ENCODE measurements around the gene KCNJ3. TPM values are rescaled to one million over a fixed set of nuclear protein-coding genes. Genes with fewer than 3 reads are reported as not detected.

The KCNJ3 gene
- total and polyA plus RNA-seq, 2 experiments from 2014 or later, result not detected

- no peak overlapping the region for H3K4me3 ChIP-seq
- H3K79me2 ChIP-seq (ENCODE audit: insufficient read depth), result no peaks in the 10 kb centered on the region
- H4K20me1 ChIP-seq (ENCODE audit: insufficient read depth), result no peaks in the 10 kb centered on the region
- H3K4me1 ChIP-seq (ENCODE audit: insufficient read depth), result no peaks in the 10 kb centered on the region
- H3K9ac ChIP-seq, result no peak overlapping the region
- no peaks in the 10 kb centered on the region for H3K36me3 ChIP-seq (ENCODE audit: low read depth)
- H3K27ac ChIP-seq, result no peak overlapping the region
- H3K27me3 ChIP-seq (replicated peaks; ENCODE audit: insufficient read depth), result no peaks in the 10 kb centered on the region
- WGBS, 2 experiments (ENCODE audit: low coverage in 1 of 2, low lambda C conversion rate in 2 of 2, missing lambda C conversion rate in 2 of 2), result 9 to 11% methylated on average over 4 of the region's 4 CpGs
- H3F3A ChIP-seq (ENCODE audit: insufficient read depth), result no peaks in the 10 kb centered on the region
- no peak overlapping the region for H2AFZ ChIP-seq
- no peak for DNase-seq
- H3K4me2 ChIP-seq (ENCODE audit: unreplicated experiment), result no peak overlapping the region
- TF ChIP-seq EZH2phosphoT487 (IDR thresholded peaks at IDR 0.05; ENCODE audit: insufficient read depth, low read depth), result no peak
- TF ChIP-seq EZH2 (IDR thresholded peaks at IDR 0.05; ENCODE audit: insufficient read depth, poor library complexity, severe bottlenecking), result no peak
- H3K9me2 ChIP-seq (ENCODE audit: insufficient read depth), result no peaks in the 10 kb centered on the region
- no peaks in the 10 kb centered on the region for H3K9me3 ChIP-seq (ENCODE audit: low read depth)
- in situ Hi-C loops (cut with MboI), result no loop called here
These were observed 1.6 kb downstream of the KCNJ3 start for GRCh38 chr2:154700136-154700535.

GRCh38 chr2:154704991-154705390 lies 6.5 kb downstream of the KCNJ3 start:
- H3K27ac ChIP-seq, result no peak overlapping the region
- H3K9ac ChIP-seq, result no peak overlapping the region
- H3K9me2 ChIP-seq (ENCODE audit: insufficient read depth), result no peaks in the 10 kb centered on the region
- no peak for DNase-seq
- no peaks in the 10 kb centered on the region for H3K27me3 ChIP-seq (replicated peaks; ENCODE audit: insufficient read depth)
- H3K79me2 ChIP-seq (ENCODE audit: insufficient read depth), result no peaks in the 10 kb centered on the region
- no peak overlapping the region for H3K4me3 ChIP-seq
- 35 to 37% methylated on average over 4 of the region's 4 CpGs for WGBS, 2 experiments (ENCODE audit: low coverage in 1 of 2, low lambda C conversion rate in 2 of 2, missing lambda C conversion rate in 2 of 2)
- in situ Hi-C loops (cut with MboI), result no loop called here
- no peak overlapping the region for H3K4me2 ChIP-seq (ENCODE audit: unreplicated experiment)
- no peaks in the 10 kb centered on the region for H3K9me3 ChIP-seq (ENCODE audit: low read depth)
- no peaks in the 10 kb centered on the region for H3K4me1 ChIP-seq (ENCODE audit: insufficient read depth)
- TF ChIP-seq EZH2phosphoT487 (IDR thresholded peaks at IDR 0.05; ENCODE audit: insufficient read depth, low read depth), result no peak
- TF ChIP-seq EZH2 (IDR thresholded peaks at IDR 0.05; ENCODE audit: insufficient read depth, poor library complexity, severe bottlenecking), result no peak
- H3K36me3 ChIP-seq (ENCODE audit: low read depth), result no peaks in the 10 kb centered on the region
- no peaks in the 10 kb centered on the region for H3F3A ChIP-seq (ENCODE audit: insufficient read depth)
- H2AFZ ChIP-seq, result no peak overlapping the region
- no peaks in the 10 kb centered on the region for H4K20me1 ChIP-seq (ENCODE audit: insufficient read depth)

- no peaks in the 10 kb centered on the region for H3K9me2 ChIP-seq (ENCODE audit: insufficient read depth)
- 9 to 21% methylated on average over 1 of the region's 1 CpG for WGBS, 2 experiments (ENCODE audit: low coverage in 1 of 2, low lambda C conversion rate in 2 of 2, missing lambda C conversion rate in 2 of 2)
- no peak overlapping the region for H2AFZ ChIP-seq
- H3K4me1 ChIP-seq (ENCODE audit: insufficient read depth), result no peaks in the 10 kb centered on the region
- no peak overlapping the region for H3K27ac ChIP-seq
- no peak overlapping the region for H3K4me2 ChIP-seq (ENCODE audit: unreplicated experiment)
- H3K36me3 ChIP-seq (ENCODE audit: low read depth), result no peaks in the 10 kb centered on the region
- no peaks in the 10 kb centered on the region for H3F3A ChIP-seq (ENCODE audit: insufficient read depth)
- TF ChIP-seq EZH2 (IDR thresholded peaks at IDR 0.05; ENCODE audit: insufficient read depth, poor library complexity, severe bottlenecking), result no peak
- no peak for TF ChIP-seq EZH2phosphoT487 (IDR thresholded peaks at IDR 0.05; ENCODE audit: insufficient read depth, low read depth)
- H3K9ac ChIP-seq, result no peak overlapping the region
- H3K79me2 ChIP-seq (ENCODE audit: insufficient read depth), result no peaks in the 10 kb centered on the region
- H3K27me3 ChIP-seq (replicated peaks; ENCODE audit: insufficient read depth), result no peaks in the 10 kb centered on the region
- no peak overlapping the region for H3K4me3 ChIP-seq
- H4K20me1 ChIP-seq (ENCODE audit: insufficient read depth), result no peaks in the 10 kb centered on the region
- H3K9me3 ChIP-seq (ENCODE audit: low read depth), result no peaks in the 10 kb centered on the region
- no peak for DNase-seq
- in situ Hi-C loops (cut with MboI), result no loop called here
These were observed 8.2 kb downstream of the KCNJ3 start for GRCh38 chr2:154706660-154707059.

- Histone ChIP-seq H3K9ac (no peak overlapping the region), H2AFZ (no peak overlapping the region), H3K4me1 (ENCODE audit: insufficient read depth) (no peaks in the 10 kb centered on the region), H3K27ac (no peak overlapping the region), H3K27me3 (replicated peaks; ENCODE audit: insufficient read depth) (no peaks in the 10 kb centered on the region), H3K4me3 (no peak overlapping the region), H3F3A (ENCODE audit: insufficient read depth) (no peaks in the 10 kb centered on the region), H3K36me3 (ENCODE audit: low read depth) (no peaks in the 10 kb centered on the region), H3K79me2 (ENCODE audit: insufficient read depth) (no peaks in the 10 kb centered on the region), H3K9me2 (ENCODE audit: insufficient read depth) (no peaks in the 10 kb centered on the region), H3K9me3 (ENCODE audit: low read depth) (no peaks in the 10 kb centered on the region), H3K4me2 (ENCODE audit: unreplicated experiment) (no peak overlapping the region), H4K20me1 (ENCODE audit: insufficient read depth) (no peaks in the 10 kb centered on the region)
- in situ Hi-C loops (cut with MboI), result no loop called here
- no peak for DNase-seq
- WGBS, 2 experiments (ENCODE audit: low coverage in 1 of 2, low lambda C conversion rate in 2 of 2, missing lambda C conversion rate in 2 of 2), result 13 to 15% methylated on average over 3 of the region's 3 CpGs
- TF ChIP-seq EZH2phosphoT487 (IDR thresholded peaks at IDR 0.05; ENCODE audit: insufficient read depth, low read depth), result no peak
- no peak for TF ChIP-seq EZH2 (IDR thresholded peaks at IDR 0.05; ENCODE audit: insufficient read depth, poor library complexity, severe bottlenecking)
These were observed 9.6 kb downstream of the KCNJ3 start for GRCh38 chr2:154707994-154708575.

- no peaks in the 10 kb centered on the region for H3K27me3 ChIP-seq (replicated peaks; ENCODE audit: insufficient read depth)
- H3K79me2 ChIP-seq (ENCODE audit: insufficient read depth), result no peaks in the 10 kb centered on the region
- H4K20me1 ChIP-seq (ENCODE audit: insufficient read depth), result no peaks in the 10 kb centered on the region
- no peak overlapping the region for H3K4me2 ChIP-seq (ENCODE audit: unreplicated experiment)
- H3K4me1 ChIP-seq (ENCODE audit: insufficient read depth), result no peaks in the 10 kb centered on the region
- H3K9me3 ChIP-seq (ENCODE audit: low read depth), result no peaks in the 10 kb centered on the region
- no peaks in the 10 kb centered on the region for H3K36me3 ChIP-seq (ENCODE audit: low read depth)
- H3K4me3 ChIP-seq, result no peak overlapping the region
- H3F3A ChIP-seq (ENCODE audit: insufficient read depth), result no peaks in the 10 kb centered on the region
- in situ Hi-C loops (cut with MboI), result no loop called here
- H2AFZ ChIP-seq, result no peak overlapping the region
- no peaks in the 10 kb centered on the region for H3K9me2 ChIP-seq (ENCODE audit: insufficient read depth)
- TF ChIP-seq EZH2phosphoT487 (IDR thresholded peaks at IDR 0.05; ENCODE audit: insufficient read depth, low read depth) (no peak), EZH2 (IDR thresholded peaks at IDR 0.05; ENCODE audit: insufficient read depth, poor library complexity, severe bottlenecking) (no peak)
- H3K9ac ChIP-seq, result no peak overlapping the region
- no peak overlapping the region for H3K27ac ChIP-seq
- WGBS, 2 experiments (ENCODE audit: low coverage in 1 of 2, low lambda C conversion rate in 2 of 2, missing lambda C conversion rate in 2 of 2), result 2 to 4% methylated on average over 3 of the region's 3 CpGs
- DNase-seq, result no peak
These were observed 10.7 kb downstream of the KCNJ3 start for GRCh38 chr2:154709215-154709614.
